LNCAP (cell line): ENCODE measurements around the gene FAT1.

Experiments
- TF ChIP-seq, protein P1 (sequence below): fragments of 450-650 bp; IDR thresholded peaks from 2 replicates; pipeline ENCODE4 v1.5.1; 2017; ENCODE audit warnings: mild to moderate bottlenecking

Gene FAT1

DNA sequence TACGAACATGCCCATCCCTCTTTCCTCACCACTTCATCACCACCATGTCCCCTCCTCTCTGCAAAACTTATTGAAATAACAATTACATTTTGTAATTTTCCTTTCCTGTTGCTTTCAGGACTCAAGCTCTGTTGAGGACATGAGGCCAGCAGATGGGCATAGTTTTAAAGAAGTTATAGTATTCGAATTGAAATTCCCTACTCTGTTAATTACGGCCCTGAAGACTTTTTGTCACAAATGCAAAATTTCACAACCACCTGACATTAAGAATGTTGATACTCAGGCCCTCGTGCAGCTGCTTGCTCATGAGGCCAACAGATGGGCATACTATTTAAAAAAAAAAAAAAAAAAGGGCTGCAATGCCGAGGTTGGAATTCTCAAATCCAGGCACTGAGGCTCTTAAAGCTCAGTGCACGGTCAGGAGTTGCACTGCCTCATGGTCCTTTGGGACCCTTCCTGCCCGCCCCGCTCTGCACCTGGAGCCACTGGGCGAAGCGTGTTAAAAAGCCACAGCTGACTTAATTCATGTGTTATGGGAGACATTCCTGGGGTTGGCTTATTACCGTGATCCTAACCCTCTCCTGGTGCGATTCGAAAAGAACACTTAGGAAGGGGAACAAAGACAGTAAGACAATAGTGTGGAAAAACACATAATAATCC is 34.2 kb upstream of the FAT1 start:
- TF ChIP-seq, protein P1, sequence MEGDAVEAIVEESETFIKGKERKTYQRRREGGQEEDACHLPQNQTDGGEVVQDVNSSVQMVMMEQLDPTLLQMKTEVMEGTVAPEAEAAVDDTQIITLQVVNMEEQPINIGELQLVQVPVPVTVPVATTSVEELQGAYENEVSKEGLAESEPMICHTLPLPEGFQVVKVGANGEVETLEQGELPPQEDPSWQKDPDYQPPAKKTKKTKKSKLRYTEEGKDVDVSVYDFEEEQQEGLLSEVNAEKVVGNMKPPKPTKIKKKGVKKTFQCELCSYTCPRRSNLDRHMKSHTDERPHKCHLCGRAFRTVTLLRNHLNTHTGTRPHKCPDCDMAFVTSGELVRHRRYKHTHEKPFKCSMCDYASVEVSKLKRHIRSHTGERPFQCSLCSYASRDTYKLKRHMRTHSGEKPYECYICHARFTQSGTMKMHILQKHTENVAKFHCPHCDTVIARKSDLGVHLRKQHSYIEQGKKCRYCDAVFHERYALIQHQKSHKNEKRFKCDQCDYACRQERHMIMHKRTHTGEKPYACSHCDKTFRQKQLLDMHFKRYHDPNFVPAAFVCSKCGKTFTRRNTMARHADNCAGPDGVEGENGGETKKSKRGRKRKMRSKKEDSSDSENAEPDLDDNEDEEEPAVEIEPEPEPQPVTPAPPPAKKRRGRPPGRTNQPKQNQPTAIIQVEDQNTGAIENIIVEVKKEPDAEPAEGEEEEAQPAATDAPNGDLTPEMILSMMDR, result no peak

DNA sequence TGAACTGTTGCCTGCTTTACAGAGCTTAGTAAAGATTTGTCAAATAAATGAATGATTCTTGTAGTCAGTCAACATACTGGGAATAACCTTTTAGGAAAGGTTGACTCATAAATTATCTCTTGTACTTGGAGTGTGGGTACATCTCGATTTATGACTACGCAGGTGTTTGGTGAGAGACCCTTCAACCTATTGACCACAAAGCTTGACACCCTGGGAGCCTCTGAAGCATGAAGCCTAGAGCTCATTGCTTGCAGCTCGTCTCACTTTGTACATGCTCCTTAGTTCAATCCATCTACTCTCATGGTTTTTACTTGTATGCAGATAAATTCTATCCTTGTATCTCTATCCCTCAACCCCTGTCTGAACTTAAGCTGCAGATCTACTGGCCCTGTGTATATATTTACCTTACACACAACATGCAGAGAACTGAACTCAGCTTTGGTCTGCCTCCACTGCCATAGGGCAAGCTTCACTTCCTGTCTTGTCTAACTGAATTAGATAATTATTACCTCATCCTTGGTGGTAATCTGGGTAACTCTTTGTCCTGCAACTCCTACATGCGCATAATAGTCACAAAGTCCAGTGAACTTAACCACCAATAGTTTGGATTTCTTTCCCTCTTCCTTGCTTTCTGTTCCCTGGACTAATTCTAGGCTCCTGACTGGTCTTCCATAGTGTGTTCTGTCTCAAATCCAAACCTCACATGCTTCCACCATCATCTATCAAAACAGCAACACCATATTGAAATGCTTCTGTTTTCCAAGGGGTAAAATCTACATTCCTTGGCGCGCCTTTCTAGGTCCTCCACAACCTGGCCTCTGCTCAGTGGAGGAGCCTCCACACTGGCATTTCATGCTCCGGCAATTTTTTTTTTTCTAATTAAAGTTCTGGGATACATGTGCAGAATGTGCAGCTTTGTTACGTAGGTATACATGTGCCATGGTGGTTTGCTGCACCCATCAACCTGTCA is 32.2 kb upstream of the FAT1 start:
- TF ChIP-seq, protein P1, result no peak

DNA sequence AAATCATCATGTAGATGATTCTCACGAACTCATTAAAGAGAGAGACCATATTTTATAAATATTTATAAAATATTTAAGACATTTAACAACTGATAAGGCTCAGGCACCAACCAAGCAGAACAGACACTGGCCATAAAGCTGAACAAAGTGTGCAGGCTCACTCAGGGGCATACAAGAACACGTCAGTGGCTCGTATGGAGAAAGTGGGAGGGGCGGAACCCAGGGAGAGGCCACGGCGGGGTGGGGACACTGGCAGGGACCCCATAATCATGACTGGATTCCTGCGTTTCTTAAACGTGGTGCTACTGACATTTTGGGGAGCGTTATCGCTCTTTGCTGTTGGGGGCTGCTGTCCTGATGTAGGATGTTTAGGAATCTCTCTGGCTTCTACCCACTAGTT is 31.3 kb upstream of the FAT1 start:
- TF ChIP-seq, protein P1, result no peak

DNA sequence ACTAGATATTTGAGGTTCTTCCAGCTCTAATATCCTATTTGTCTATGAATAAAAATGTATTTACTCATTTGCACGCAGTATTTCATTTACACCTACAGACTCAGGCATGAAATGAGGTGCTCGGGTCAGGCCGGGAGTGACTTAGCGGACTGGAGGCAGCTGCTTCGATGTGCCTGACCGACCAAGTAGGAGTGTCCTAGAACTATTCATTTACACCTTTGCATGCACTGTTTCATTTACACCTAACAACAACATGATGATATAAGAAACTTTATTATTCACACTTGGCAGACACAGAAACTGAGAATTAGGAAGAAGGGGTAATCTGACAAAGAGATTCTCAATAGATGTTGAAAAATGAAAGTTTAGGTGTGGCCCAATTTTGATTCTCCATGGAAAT is 28.7 kb upstream of the FAT1 start:
- TF ChIP-seq, protein P1, result no peak

DNA sequence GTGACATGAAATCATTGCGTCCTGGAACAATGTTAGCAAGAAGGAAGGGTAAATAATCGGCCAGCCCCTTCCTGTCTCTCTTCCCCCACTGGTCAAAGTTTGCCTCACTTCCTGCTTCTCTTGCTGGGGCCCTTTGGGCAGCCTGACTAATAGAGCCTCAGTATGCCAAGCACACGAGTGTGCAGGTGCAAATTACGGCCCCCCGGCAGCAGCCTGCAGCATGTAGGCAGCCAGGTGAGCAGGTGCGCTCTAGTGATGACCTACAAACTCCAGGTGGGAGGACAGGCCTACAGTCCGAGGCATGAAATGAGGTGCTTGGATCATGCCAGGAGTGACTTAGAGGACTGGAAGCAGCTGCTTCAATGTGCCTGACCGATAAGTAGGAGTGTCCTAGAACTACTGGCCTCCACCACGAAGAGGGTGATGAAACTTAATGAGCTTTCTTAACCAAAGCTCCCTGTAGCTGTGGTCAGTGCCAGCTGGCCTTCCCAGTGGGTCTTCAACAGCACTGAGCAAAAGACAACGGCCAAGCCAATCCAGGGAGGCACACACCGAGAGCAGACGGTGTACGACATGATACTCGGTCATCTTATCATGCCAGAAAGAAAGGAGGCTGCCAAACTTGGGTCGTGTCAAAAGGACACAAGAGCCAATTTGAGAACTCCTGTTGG is 26.1 kb upstream of the FAT1 start:
- TF ChIP-seq, protein P1, result no peak

DNA sequence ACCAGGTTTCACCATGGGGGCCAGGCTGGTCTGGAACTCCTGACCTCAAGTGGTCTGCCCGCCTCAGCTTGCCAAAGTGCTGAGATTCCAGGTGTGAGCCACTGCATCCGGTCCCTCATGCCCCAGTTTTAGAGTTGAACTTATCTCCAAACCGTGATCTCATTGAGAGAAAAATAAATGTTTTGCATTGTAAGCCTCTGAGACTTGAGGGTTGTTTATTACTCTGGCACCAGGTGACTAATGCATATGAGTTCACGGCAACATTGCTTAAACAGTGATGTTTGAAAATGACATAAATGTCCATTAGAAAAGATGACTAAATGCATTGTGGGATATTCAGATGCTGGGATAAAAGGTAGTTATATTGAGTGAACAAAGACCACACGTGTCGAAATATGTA is 22.9 kb upstream of the FAT1 start:
- TF ChIP-seq, protein P1, result no peak

DNA sequence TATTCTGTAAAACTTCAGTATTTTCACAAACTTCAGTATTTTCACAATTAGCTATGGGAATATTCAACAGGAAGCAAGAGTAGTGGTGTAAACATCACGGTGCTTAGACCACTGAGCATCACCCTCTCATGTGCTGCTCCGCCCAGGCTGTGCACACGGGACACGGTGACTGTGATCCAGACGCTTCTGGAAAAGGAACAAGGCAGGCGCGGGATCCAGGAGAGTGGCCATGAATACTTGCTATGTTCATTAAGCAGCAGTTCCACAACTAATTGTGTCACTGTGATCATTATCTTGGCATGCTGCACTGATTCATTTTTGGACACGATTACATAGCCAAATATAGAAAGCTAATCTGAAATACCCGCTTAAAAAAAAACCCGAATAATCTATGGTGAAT is 19.6 kb upstream of the FAT1 start:
- TF ChIP-seq, protein P1, result no peak
